GM18511 (cell line): ENCODE measurements around the gene CELF2.

ENCODE experiments used
- ATAC-seq: cut with Tn5 transposase; IDR thresholded peaks from one replicate; pipeline ENCODE4 v1.9.1; 2021; ENCODE audit warnings: mild to moderate bottlenecking, moderate library complexity; ENCODE audit not compliant: unreplicated experiment

The CELF2 gene

DNA sequence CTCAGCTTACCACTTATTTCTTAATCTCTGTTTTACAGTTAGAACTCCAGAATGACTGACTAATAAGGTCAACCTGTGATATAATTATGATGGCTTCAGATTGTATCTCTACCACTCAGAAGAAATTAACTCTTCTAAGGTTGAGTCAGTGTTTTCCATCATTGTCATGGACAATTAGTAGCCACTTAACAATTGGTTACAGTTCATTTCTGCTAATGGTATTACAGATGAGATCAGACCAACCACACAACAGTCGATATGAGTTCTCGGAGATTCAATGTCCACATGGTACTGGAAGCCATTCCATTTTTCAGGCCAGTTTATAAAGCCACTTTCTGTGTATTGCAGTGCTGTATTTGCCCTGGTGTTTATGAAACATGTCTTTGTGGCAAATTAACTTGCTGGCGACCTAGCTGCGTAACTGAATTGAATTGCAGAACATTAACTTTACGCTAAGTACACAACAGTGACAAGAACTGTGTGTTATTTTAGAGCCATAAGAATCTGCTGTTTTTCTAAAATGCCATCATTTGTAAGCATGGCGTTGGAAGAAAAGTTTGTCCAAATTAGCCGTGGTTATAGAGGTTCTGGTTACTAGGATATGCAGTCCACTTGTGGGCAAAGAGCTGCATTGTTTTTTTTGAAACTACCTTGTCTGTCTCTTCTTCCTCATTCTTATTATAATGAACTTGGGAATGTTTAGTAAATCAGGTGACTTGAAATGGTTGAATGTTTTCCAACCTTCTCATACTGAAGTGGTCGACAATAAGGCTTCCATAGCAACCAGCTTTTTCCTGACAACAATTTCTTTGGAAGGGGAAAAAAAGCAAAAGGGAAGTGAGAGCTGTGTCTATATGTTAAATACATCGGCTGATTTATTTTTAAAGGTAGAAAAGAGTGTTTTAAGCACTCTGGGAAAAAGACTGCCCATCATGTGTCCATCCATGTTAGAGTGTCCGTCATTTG lies 76.4 kb downstream of the CELF2 start:
- no peak for ATAC-seq

- no peak for ATAC-seq
Observed at GRCh38 chr10:11095374-11095801, 77.7 kb downstream of the CELF2 start.

GRCh38 chr10:11096422-11096821 lies 78.8 kb downstream of the CELF2 start:
- ATAC-seq = no peak

GRCh38 chr10:11097686-11098085 lies 80.0 kb downstream of the CELF2 start:
- peak; percentile 86 for ATAC-seq

- no peak for ATAC-seq
Observed at GRCh38 chr10:11098666-11099065, 81.0 kb downstream of the CELF2 start.

DNA sequence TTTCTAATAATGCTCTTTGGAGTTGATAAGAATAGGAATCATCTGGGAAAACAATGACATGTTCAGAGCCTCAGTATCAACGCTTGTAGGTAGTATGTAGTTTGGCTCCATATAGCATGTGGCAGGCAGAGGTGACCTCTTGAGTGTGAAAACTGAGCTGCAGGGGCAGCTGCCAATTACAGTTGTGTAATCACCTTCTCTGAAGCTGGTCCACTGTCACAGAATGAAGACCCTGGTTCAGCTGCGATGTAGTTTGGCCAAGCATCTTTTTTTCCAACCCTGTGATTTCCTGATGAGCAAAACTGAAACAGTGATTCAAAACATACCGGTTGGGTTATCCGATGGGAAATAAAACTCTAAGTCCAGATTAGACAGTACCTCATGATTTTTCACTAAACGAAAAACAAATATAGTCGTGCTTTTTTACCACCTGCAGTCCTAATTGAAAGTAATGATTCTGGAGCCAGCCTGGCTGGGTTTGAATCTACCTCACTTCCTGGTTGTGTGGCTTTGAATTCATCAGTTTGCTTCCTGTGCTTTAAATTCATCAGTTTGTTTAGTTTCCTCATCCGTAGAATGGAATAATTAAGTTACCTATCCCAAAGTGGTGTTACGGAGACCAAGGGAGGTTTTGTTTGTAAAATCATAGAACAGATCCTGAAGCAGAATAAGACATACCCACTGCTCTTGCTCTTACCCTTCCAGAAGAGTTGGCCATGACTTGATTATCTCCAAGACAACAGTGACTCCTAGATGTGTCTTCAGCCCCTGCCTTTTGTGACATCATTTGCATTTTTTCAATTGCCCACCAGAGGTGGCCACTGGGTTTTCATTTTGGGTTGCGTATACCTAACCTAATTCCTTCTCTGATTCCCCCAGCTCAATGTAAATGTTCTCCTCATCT lies 87.4 kb downstream of the CELF2 start:
- no peak for ATAC-seq

- no peak for ATAC-seq
Observed at GRCh38 chr10:11105676-11106004, 88.0 kb downstream of the CELF2 start.

- peak; percentile 85 for ATAC-seq
Observed at GRCh38 chr10:11106621-11107374, 89.1 kb downstream of the CELF2 start.

DNA sequence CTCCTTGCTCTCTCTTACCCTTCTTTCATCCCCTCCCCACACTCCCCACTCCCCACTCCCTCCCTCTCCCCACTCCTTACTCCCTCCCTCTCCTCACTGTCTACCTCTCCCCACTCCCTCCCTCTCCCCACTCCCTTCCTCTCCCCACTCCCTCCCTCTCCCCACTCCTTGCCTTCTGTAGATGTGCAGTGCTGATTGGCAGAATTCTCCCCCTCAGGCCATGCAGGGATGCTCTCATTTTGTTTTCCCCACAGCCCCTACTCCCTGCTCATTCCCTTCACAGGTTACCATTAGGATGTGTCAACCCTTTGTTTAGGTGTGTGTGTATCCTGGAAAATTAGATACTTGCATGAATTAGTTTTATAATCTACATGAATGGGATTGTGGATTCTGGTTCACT lies 90.3 kb downstream of the CELF2 start:
- ATAC-seq = no peak

DNA sequence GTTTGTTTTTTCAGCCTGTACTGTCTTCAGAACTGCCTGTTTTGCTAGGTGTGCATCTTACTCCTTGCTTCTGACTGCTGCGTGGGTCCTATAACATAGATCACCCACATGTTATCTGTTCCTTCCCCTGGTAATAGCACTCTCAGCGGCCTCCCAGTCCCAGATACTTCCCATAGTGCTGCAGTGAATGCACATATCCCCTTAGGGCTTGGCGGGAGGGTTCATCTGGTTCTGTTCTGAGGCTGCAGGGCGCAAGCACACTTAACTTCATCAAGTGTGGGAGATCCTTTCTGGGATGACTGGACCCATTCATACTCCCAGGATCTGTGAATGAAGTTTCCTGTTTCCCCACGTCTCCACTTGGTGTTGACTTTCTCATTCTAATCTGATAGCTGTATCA lies 90.7 kb downstream of the CELF2 start:
- no peak for ATAC-seq

- ATAC-seq = no peak
Observed at GRCh38 chr10:11109590-11109989, 91.9 kb downstream of the CELF2 start.

GRCh38 chr10:11110539-11110938 lies 92.9 kb downstream of the CELF2 start:
- no peak for ATAC-seq

- no peak for ATAC-seq
Observed at GRCh38 chr10:11111490-11111889, 93.8 kb downstream of the CELF2 start.

- no peak for ATAC-seq
Observed at GRCh38 chr10:11112718-11113117, 95.0 kb downstream of the CELF2 start.

DNA sequence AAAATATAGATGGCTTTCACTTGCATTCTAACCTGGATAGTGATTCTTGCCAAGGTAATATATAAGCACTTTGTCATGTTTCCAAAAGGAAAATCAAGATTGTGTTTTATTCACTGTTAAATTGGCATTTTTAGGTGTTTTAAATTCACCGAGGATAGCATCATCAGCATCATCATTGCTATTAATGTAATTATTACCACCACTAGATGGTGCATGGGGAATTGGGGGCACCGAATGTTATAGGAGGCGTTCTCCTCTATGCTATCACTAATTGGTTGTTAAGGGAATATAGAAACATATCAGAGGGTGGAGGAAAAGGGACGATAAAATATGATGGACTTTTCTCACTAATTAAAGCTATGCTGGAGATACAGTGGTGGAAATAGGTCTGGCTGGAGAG lies 95.5 kb downstream of the CELF2 start:
- ATAC-seq = peak; percentile 89

DNA sequence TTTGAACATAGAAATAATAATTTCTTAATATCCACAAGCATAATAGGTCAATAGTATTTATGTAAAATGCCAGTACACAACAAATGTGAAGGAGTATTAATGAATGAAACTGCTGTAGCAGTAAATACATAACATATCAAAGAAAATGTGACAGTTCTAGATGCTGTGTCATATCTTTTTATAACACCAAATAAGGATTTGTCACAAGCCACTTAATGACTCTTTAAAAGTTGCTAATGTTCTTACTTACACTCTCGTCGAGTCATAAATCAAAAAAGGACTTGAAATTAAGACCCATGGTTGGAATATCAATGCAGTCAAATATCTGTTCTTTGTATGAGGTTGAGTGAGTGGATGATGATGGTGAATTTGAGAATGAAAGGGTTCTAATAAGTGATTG lies 96.6 kb downstream of the CELF2 start:
- ATAC-seq = no peak

DNA sequence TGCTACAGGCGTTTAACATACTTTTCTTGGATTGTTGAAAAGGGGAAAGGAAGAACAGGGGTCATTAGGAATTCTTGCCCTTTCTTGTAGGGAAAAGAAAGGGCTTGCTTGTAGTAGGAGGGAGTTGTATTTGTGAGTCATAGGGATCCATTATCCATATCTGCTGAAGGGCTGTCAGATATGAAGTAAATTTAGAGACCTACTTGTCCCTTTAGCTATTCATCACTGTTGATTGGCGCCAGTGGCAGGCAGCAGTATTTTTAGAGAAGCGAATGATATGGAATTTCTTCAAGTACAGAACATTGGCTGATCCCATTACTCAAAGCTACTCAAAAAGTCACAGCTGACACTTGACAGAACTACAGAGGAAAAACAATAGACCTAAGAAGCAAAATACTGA lies 97.7 kb downstream of the CELF2 start:
- ATAC-seq = no peak

GRCh38 chr10:11116361-11116760 lies 98.7 kb downstream of the CELF2 start:
- no peak for ATAC-seq

- no peak for ATAC-seq
Observed at GRCh38 chr10:11116817-11117216, 99.1 kb downstream of the CELF2 start.

GRCh38 chr10:11118686-11119085 lies 101.0 kb downstream of the CELF2 start:
- no peak for ATAC-seq

GRCh38 chr10:11119843-11120242 lies 102.2 kb downstream of the CELF2 start:
- no peak for ATAC-seq
